Testis (tissue), 3 donors: ENCODE measurements around the gene DBP. TPM values are rescaled to one million over a fixed set of nuclear protein-coding genes. Genes with fewer than 3 reads are reported as not detected.

Experiments
- DNase-seq: peaks from one replicate; pipeline ENCODE4 v3.0.0-alpha.2; 2019
- H3K27ac ChIP-seq, 2 donors: fragments of 200-600 bp; sonication (generic); one replicate each; pipeline ENCODE4 v1.5.1; 2019
- H3K27me3 ChIP-seq: fragments of 200-600 bp; sonication (generic); one replicate; pipeline ENCODE4 v1.5.1; 2019
- H3K36me3 ChIP-seq: fragments of 200-600 bp; sonication (generic); one replicate; pipeline ENCODE4 v1.5.1; 2017; ENCODE audit warnings: low read depth; ENCODE audit errors: missing control alignments
- H3K4me1 ChIP-seq: fragments of 200-600 bp; sonication (generic); one replicate; pipeline ENCODE4 v1.5.1; 2019
- H3K4me3 ChIP-seq, 2 donors: fragments of 200-600 bp; sonication (generic); one replicate each; pipeline ENCODE4 v1.5.1; 2017 to 2019
- H3K9me3 ChIP-seq: fragments of 200-600 bp; sonication (generic); one replicate; pipeline ENCODE4 v1.5.1; 2017
- POLR2A ChIP-seq: fragments of 450-650 bp; IDR thresholded peaks from one replicate; pipeline ENCODE4 v1.6.1; 2017; ENCODE audit warnings: antibody characterized with exemption, mild to moderate bottlenecking, moderate library complexity
- WGBS, 2 donors: methylation state at CpG; one replicate each; pipeline ENCODE4 v1.1.5; 2018; 5-methylcytosine and 5-hydroxymethylcytosine counted together
- intact Hi-C: fragments of 100-400 bp; cut with DNase I; formaldehyde crosslinking; loops from one replicate; pipeline ENCODE4 v1.15.1; 2023; ENCODE audit warnings: low total_unique reads
- polyA plus RNA-seq: library from polyadenylated mRNA; stranded (reverse); fragments of 350-450 nt; fragmentation: Illumina TruSeq; extraction: RNeasy Lipid Tissue Mini Kit (QIAGEN cat#74804); gene quantifications from one replicate; pipeline ENCODE4 v1.2.3, GENCODE V29; 2014; ENCODE audit warnings: low read depth, low replicate concordance; ENCODE audit not compliant: insufficient read depth
- total RNA-seq, 2 donors: library from RNA; depleted of rRNA; stranded (reverse); fragments of >200 nt; gene quantifications; one replicate each; pipeline ENCODE4 v1.2.3, GENCODE V29; 2016
- TF ChIP-seq, protein P1 (sequence below), 3 experiments: fragments of 450-650 bp in 2 of 3; fragments of 200-600 bp in 1 of 3; sonication (generic) in 1 of 3; IDR thresholded peaks; one replicate each; pipeline ENCODE4 v1.5.1; 2016 to 2019; ENCODE audit warnings: antibody characterized with exemption in 3 of 3, mild to moderate bottlenecking in 2 of 3, moderate library complexity in 1 of 3

DBP gene
- total and polyA plus RNA-seq, 3 donors from 2014 or later, result 30.4 to 51.0 (median 48.9) TPM

DNA sequence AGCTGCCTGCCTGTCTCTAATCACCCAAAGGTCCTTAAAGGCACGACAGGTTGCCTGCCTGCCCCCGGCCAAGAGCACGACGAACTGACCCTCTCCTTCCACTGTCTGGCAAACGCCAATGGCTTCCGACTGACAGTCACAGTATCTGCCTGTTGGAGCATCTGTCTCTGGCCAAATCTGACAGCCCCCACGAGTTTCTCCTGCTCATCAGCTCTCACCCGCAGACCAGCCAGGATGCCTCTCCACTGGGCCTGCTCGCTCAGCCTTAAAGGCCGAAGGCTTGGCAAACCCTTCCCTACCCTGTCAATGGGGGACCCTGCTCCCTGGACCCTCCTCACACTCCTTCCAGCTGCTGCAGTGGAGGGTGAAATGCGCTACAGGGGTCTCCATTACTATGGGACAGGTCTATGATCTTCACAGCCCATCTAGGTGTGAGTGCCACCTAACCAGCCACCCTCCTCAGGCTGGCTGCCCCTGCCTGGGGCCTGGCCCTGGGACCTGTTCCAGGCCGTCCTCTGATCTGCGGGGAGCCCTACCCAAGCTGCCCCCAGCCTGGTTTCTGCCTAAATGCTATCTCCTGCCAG is 23.2 kb downstream of the DBP start:
- H3K4me3 ChIP-seq, result no peak overlapping the region
- H3K27ac ChIP-seq, result no peak overlapping the region
- H3K9me3 ChIP-seq, result no peaks in the 10 kb centered on the region
- intact Hi-C loops, result no loop called here
- no peaks in the 10 kb centered on the region for H3K27me3 ChIP-seq
- WGBS, 2 donors, result 68 to 73% methylated on average over 5 to 13 of the region's 13 CpGs
- peaks cover 16% of the 10 kb centered on the region for H3K4me1 ChIP-seq
- TF ChIP-seq, protein P1, sequence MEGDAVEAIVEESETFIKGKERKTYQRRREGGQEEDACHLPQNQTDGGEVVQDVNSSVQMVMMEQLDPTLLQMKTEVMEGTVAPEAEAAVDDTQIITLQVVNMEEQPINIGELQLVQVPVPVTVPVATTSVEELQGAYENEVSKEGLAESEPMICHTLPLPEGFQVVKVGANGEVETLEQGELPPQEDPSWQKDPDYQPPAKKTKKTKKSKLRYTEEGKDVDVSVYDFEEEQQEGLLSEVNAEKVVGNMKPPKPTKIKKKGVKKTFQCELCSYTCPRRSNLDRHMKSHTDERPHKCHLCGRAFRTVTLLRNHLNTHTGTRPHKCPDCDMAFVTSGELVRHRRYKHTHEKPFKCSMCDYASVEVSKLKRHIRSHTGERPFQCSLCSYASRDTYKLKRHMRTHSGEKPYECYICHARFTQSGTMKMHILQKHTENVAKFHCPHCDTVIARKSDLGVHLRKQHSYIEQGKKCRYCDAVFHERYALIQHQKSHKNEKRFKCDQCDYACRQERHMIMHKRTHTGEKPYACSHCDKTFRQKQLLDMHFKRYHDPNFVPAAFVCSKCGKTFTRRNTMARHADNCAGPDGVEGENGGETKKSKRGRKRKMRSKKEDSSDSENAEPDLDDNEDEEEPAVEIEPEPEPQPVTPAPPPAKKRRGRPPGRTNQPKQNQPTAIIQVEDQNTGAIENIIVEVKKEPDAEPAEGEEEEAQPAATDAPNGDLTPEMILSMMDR (IDR thresholded peaks at IDR 0.05), result no peak
- no peak for TF ChIP-seq POLR2A
- H3K36me3 ChIP-seq, result no peaks in the 10 kb centered on the region
- no peak for DNase-seq

DNA sequence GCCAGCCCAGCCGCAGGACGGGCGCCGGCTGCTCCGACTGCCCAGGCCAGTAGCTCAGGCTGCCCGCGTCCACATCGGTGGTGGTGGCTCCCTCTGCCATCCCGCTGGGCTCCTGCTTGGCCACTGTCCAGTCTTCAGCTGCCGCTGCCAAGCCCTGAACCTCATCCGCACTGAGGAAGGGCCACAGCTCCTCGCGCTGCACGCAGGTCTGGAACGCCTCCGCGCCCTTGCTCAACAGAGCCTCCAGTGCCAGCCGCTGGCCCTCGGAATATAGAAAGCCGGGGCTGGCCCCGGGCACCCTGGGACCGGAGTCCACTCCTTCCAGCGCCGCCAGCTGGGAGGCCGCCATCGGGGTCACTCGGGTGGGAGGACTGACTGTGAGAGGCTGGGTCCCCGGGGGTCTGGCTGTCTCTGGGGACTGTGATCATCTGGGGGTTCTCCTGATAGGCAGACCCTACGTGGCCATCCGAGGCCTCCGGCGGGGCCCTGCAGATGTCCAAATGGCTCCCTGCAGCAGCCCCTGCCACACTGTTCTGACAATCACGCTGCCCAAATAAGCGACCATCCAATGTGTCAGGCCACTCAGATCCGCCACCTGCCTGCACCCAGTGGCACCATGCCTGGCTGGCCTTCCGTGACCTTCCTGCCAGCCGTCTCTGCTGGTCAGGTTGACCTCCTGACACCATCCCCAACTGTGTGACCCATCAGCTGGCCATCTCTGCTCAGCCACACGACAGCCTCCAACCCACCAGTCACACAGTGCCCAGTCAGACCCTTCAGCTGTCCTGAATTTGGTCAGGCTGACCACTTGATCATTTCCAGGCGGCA is 23.9 kb downstream of the DBP start:
- H3K4me1 ChIP-seq, result peaks cover 16% of the 10 kb centered on the region
- 88% methylated on average over 19 to 39 of the region's 39 CpGs for WGBS, 2 donors

DNA sequence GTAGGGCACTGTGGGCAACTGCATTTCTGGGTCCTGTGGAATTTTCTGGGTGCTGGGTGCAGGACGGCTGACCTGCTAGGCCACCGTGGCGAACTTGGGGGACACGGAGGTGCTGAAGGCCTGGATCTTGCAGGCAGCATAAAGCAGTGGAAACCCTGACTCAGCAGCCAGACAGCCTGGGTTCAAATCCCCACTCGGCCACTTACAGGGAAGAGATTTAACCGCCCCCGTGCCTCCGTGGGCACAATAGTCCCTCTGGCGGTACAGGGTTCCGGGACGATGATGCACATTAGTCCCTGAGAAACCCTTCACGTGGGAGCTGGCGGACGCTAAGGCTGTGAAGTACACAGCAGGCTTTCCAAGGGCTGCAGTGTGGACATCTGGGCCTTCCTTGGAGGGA is 25.3 kb downstream of the DBP start:
- Histone ChIP-seq H3K4me3 (no peak overlapping the region), H3K27me3 (no peaks in the 10 kb centered on the region), H3K27ac (no peak overlapping the region), H3K36me3 (no peaks in the 10 kb centered on the region), H3K9me3 (no peaks in the 10 kb centered on the region), H3K4me1 (peaks cover 6% of the 10 kb centered on the region)
- TF ChIP-seq, protein P1 (IDR thresholded peaks at IDR 0.05), result no peak
- no peak for TF ChIP-seq POLR2A
- intact Hi-C loops, result no loop called here
- DNase-seq, result no peak
- 90% methylated on average over 3 to 14 of the region's 14 CpGs for WGBS, 2 donors

More for the DNA sequence above, 23.9 kb downstream of the DBP start:
- H3K9me3 ChIP-seq, result no peaks in the 10 kb centered on the region
- no peak overlapping the region for H3K27ac ChIP-seq
- TF ChIP-seq POLR2A, result no peak
- TF ChIP-seq, protein P1 (IDR thresholded peaks at IDR 0.05), result no peak
- DNase-seq, result no peak
- no peaks in the 10 kb centered on the region for H3K36me3 ChIP-seq
- no peak overlapping the region for H3K4me3 ChIP-seq
- H3K27me3 ChIP-seq, result no peaks in the 10 kb centered on the region
- intact Hi-C loops, result no loop called here

DNA sequence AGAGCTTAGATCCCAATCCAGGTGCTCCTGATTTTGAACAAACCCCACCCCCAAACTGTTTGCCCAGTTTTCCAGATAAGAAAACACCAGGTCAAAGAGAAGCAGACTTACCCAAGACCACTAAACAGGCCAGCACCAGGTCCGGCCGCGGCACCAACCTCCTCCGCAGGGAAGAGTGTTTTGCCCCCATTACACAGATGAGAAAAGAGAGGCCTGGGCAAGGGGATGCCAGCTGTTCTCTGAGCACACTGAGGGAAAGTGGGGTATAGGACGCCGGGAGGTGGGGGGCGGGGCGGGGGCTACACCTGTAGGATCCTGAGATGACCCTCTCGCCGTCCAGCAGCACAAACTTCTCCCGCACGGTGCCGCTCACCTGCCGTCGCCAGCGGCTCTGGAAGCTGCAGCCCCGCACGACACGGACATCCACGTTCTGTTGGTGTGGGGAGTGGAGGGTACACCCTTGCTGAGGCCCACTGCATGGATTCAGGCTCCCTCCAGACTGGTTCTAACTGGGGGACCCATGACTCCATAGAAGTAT is 27.5 kb downstream of the DBP start:
- intact Hi-C loops, result no loop called here

More for the DNA sequence above, 27.5 kb downstream of the DBP start:
- H3K4me1 ChIP-seq, result no peaks in the 10 kb centered on the region
- no peaks in the 10 kb centered on the region for H3K36me3 ChIP-seq
- TF ChIP-seq, protein P1 (IDR thresholded peaks at IDR 0.05), result no peak
- TF ChIP-seq POLR2A, result no peak
- H3K4me3 ChIP-seq, result no peak overlapping the region
- WGBS, 2 donors, result 88 to 91% methylated on average over 20 of the region's 20 CpGs
- no peaks in the 10 kb centered on the region for H3K9me3 ChIP-seq
- no peak for DNase-seq
- H3K27ac ChIP-seq, result no peak overlapping the region
- H3K27me3 ChIP-seq, result no peaks in the 10 kb centered on the region
